Measurements from ENCODE around the gene MECP2.

Gene MECP2

DNA sequence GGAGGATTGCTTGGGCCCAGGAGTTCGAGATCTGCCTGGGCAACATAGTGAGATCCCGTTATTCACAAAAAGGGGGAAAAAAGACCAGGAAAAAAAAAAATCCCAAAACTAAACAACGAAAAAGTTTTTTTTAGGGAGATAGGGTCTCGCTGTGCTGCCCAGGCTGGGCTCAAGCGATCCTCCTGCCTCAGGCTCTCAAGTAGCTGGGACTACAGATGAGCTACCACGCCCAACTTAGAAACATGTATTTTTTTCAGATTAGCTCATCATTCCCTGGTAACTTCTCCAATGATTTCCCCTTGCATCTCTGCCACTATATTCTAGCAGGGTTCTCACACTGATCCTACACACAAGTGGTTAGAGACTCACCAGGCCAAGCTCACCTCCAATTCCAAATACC lies 53.4 kb downstream of the MECP2 start:
- DNase-seq (ENCODE audit: low spot score): no peak
- TF ChIP-seq CTCF (IDR thresholded peaks at IDR 0.05): no peak
- H3K27ac ChIP-seq: no peak overlapping the region
- no peak overlapping the region for H3K4me3 ChIP-seq

DNA sequence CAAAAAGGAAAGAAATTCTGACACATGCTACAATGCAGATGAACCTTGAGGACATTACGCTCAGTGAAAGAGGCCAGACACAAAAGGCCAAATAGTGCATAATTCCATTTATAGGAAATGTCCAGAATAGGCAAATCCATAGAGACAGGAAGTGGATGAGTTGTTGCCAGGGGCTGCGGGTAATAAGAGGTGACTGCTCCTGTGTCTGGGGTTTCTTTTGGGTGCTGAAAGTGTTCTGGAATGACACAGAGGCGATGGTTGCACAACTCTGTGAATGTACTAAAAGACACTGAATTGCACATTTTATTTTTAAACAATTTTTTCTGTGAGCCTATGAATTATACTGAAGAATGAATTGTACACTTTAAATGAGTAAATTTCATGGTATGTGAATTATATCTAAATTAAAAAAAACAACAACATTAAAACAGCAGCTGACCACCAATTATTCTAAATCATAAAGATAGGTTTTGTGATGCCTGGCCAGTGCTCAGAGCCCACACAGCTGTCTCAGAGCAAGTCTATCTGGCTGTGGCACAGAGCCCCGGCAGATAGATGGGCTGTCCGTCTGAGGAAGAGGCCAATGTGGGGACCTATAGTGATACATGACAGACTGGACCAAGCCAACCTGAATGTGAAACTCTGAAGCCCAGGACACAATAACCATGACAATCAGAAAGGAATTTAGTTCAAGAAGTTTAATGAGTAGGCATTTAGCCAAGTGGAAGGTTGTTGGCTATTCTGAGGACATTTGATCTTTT lies 54.3 kb downstream of the MECP2 start:
- Histone ChIP-seq H3K27ac (peak overlapping the region in 1 of 2 donors; percentile 51), H3K4me3 (no peak overlapping the region)
- no peak for TF ChIP-seq CTCF (IDR thresholded peaks at IDR 0.05)
- no peak for DNase-seq (ENCODE audit: low spot score)

- Histone ChIP-seq H3K27ac (peak overlapping the region in 1 of 2 donors; percentile 3), H3K4me3 (no peak overlapping the region)
- DNase-seq (ENCODE audit: low spot score): no peak
- TF ChIP-seq CTCF (IDR thresholded peaks at IDR 0.05): no peak
Observed at GRCh38 chrX:154040863-154041262, 56.7 kb downstream of the MECP2 start.

GRCh38 chrX:154040307-154040756 lies 57.2 kb downstream of the MECP2 start:
- no peak for DNase-seq (ENCODE audit: low spot score)
- TF ChIP-seq CTCF (IDR thresholded peaks at IDR 0.05): no peak
- no peak overlapping the region for H3K4me3 ChIP-seq
- H3K27ac ChIP-seq: peak overlapping the region; percentile 3 to 36

- no peak for TF ChIP-seq CTCF (IDR thresholded peaks at IDR 0.05)
- Histone ChIP-seq H3K27ac (no peak overlapping the region), H3K4me3 (no peak overlapping the region)
- no peak for DNase-seq (ENCODE audit: low spot score)
Observed at GRCh38 chrX:154039577-154039976, 57.9 kb downstream of the MECP2 start.

DNA sequence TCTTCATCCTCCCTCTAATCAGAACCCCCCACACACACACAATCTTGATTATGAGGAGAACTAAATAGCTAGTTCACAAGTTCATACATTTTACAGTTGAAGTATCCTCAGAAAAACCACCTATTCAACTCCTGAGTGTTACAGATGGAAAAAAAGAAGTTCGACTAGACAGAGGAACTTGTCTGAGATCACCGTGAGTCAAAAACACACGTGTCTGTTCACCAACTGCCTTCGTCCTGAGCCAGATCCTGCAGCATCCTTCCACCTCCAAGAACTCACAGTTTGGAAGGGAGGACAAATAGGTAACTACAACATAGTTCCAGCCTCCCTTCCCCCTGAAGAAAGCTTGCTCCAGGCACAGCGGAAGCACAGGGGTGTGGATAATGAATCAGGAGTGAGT lies 58.9 kb downstream of the MECP2 start:
- Histone ChIP-seq H3K4me3 (no peak overlapping the region), H3K27ac (no peak overlapping the region)
- no peak for DNase-seq (ENCODE audit: low spot score)
- TF ChIP-seq CTCF (IDR thresholded peaks at IDR 0.05): no peak

- no peak for DNase-seq (ENCODE audit: low spot score)
- Histone ChIP-seq H3K4me3 (no peak overlapping the region), H3K27ac (no peak overlapping the region)
- no peak for TF ChIP-seq CTCF (IDR thresholded peaks at IDR 0.05)
Observed at GRCh38 chrX:154037754-154038153, 59.8 kb downstream of the MECP2 start.
